Prostate gland (tissue), 2 donors: ENCODE results near the gene KAZN.
"Not testable (repeated sequence)": the region's sequence is repeated elsewhere in the genome, so short reads cannot be mapped to it uniquely, and the experiment has no call there.

ENCODE experiments used
- CTCF ChIP-seq, 4 experiments: fragments of 200-600 bp in 2 of 4; fragments of 450-650 bp in 2 of 4; sonication (generic) in 2 of 4; IDR thresholded peaks; 1 replicate in 3 of 4; 2 replicates in 1 of 4; pipeline ENCODE4 v1.5.1; 2016 to 2019; ENCODE audit warnings: antibody characterized with exemption in 4 of 4, mild to moderate bottlenecking in 2 of 4, moderate library complexity in 2 of 4
- POLR2A ChIP-seq: fragments of 450-650 bp; IDR thresholded peaks from one replicate; pipeline ENCODE4 v1.6.1; 2016; ENCODE audit warnings: antibody characterized with exemption, mild to moderate bottlenecking

- TF ChIP-seq POLR2A; CTCF (IDR thresholded peaks at IDR 0.05): not testable (repeated sequence)
Observed at GRCh38 chr1:15135604-15136003, 537.1 kb downstream of the KAZN start.
